GM18861 (cell line): ENCODE results near the gene UQCC5.

Source experiments
- ATAC-seq: cut with Tn5 transposase; IDR thresholded peaks from one replicate; pipeline ENCODE4 v1.9.1; 2021; ENCODE audit not compliant: unreplicated experiment

The UQCC5 gene, protein sequence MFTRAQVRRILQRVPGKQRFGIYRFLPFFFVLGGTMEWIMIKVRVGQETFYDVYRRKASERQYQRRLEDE

GRCh38 chr3:52536369-52537164, at the start of gene UQCC5:
TSS of gene UQCC5 (plus strand) at chr3:52536605. CDS start at chr3:52536756, 151 bp downstream.
- ATAC-seq = peak; percentile 79

DNA sequence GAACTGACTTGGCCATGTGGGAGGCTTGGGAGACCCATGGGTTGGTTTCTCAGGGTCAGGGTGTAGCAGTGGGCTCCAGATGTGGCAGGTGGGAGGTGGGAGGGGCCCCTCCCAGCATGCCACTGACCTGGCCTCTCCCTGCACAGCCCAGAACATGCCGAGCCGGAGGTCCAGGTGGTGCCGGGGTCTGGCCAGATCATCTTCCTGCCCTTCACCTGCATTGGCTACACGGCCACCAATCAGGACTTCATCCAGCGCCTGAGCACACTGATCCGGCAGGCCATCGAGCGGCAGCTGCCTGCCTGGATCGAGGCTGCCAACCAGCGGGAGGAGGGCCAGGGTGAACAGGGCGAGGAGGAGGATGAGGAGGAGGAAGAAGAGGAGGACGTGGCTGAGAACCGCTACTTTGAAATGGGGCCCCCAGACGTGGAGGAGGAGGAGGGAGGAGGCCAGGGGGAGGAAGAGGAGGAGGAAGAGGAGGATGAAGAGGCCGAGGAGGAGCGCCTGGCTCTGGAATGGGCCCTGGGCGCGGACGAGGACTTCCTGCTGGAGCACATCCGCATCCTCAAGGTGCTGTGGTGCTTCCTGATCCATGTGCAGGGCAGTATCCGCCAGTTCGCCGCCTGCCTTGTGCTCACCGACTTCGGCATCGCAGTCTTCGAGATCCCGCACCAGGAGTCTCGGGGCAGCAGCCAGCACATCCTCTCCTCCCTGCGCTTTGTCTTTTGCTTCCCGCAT, 49.2 kb upstream of the UQCC5 start:
- ATAC-seq = no peak

DNA sequence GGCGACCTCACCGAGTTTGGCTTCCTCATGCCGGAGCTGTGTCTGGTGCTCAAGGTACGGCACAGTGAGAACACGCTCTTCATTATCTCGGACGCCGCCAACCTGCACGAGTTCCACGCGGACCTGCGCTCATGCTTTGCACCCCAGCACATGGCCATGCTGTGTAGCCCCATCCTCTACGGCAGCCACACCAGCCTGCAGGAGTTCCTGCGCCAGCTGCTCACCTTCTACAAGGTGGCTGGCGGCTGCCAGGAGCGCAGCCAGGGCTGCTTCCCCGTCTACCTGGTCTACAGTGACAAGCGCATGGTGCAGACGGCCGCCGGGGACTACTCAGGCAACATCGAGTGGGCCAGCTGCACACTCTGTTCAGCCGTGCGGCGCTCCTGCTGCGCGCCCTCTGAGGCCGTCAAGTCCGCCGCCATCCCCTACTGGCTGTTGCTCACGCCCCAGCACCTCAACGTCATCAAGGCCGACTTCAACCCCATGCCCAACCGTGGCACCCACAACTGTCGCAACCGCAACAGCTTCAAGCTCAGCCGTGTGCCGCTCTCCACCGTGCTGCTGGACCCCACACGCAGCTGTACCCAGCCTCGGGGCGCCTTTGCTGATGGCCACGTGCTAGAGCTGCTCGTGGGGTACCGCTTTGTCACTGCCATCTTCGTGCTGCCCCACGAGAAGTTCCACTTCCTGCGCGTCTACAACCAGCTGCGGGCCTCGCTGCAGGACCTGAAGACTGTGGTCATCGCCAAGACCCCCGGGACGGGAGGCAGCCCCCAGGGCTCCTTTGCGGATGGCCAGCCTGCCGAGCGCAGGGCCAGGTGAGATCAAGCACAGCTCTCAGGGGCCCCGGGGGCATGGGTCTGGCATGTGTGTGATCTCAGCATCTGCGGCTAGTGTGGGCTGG, 48.4 kb upstream of the UQCC5 start:
- no peak for ATAC-seq

GRCh38 chr3:52488746-52489145, 47.7 kb upstream of the UQCC5 start:
- no peak for ATAC-seq

DNA sequence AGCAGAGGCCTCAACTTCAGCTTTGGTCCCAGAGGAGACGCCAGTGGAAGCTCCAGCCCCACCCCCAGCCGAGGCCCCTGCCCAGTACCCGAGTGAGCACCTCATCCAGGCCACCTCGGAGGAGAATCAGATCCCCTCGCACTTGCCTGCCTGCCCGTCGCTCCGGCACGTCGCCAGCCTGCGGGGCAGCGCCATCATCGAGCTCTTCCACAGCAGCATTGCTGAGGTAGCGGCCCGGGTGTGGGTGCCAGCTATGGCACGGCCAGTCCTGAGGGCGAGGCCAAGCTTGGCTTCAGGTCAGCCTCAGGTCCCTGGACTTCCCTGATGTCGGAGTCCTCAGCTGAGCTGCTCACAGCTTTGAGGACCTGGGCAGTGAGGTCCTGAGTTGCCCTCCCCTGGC, 47.0 kb upstream of the UQCC5 start:
- no peak for ATAC-seq

GRCh38 chr3:52490035-52490938, 46.1 kb upstream of the UQCC5 start:
- no peak for ATAC-seq

DNA sequence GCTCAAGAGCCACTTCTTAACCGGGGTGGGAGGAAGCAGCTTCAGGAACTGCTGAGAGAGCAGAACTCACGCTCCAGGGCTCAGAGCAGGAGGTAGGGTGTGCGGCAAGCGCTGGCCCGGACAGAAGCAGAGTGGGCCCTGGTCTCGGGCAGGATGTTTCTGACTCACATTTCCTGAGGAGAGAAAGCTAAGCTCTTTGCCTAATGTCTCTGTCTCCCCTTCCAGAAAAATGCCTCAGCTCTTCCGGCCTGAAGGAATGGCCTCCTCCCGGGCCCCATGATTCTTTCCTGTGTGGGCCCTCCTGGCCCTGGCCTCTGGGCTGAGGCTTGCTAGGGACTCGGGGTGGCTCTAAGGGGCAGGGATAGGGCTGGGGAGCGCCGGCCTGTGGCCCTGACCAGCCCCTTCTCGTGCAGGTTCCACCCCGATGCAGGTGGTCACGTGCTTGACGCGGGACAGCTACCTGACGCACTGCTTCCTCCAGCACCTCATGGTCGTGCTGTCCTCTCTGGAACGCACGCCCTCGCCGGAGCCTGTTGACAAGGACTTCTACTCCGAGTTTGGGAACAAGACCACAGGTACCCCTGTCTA, 45.4 kb upstream of the UQCC5 start:
- ATAC-seq = no peak

DNA sequence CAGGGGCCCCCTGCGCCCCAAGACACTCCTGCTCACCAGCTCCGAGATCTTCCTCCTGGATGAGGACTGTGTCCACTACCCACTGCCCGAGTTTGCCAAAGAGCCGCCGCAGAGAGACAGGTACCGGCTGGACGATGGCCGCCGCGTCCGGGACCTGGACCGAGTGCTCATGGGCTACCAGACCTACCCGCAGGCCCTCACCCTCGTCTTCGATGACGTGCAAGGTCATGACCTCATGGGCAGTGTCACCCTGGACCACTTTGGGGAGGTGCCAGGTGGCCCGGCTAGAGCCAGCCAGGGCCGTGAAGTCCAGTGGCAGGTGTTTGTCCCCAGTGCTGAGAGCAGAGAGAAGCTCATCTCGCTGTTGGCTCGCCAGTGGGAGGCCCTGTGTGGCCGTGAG, 44.3 kb upstream of the UQCC5 start:
- ATAC-seq = no peak

- ATAC-seq = no peak
These were observed 43.0 kb upstream of the UQCC5 start for GRCh38 chr3:52493232-52494017.

DNA sequence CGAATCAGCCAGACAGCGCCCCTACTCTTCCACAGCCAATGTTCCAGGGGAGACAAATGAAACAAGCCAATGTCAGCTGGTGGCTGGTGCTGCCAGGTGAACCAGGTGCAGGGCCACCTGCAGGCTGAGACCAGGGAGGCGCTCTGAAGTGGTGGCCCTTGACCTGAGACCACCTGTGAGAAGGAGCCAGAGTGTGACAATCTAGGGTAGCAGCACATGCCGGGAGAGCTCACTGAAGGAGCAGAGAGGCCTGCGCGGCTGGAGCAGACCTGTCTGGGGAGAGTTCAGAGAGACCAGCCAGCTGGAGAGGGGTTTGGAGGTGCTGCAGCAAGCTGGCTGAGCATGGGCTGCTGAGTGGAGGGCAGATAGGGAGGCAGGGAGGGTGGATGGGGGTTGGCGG, 42.0 kb upstream of the UQCC5 start:
- ATAC-seq = no peak

GRCh38 chr3:52494886-52495495, 41.4 kb upstream of the UQCC5 start, which contains the start of gene STAB1:
TSS of gene STAB1 (plus strand) at chr3:52495338. CDS start at chr3:52495414, 76 bp downstream.
- no peak for ATAC-seq

GRCh38 chr3:52495777-52496602, 40.4 kb upstream of the UQCC5 start:
- ATAC-seq = no peak

GRCh38 chr3:52498137-52499054, 38.0 kb upstream of the UQCC5 start:
- no peak for ATAC-seq

- no peak for ATAC-seq
These were observed 35.4 kb upstream of the UQCC5 start for GRCh38 chr3:52501046-52501445.

GRCh38 chr3:52502001-52502400, 34.4 kb upstream of the UQCC5 start:
- ATAC-seq = no peak

- no peak for ATAC-seq
These were observed 33.5 kb upstream of the UQCC5 start for GRCh38 chr3:52502808-52503350.
